H1 (cell line): Measurements from ENCODE around the gene KRT3. TPM values are rescaled to one million over a fixed set of nuclear protein-coding genes. Genes with fewer than 3 reads are reported as not detected.

Experiments
- CTCF ChIA-PET: fragments of 300-600 bp; sonication (Branson Sonifier 250); formaldehyde crosslinking; loops from one replicate; lab custom pipeline; 2021; ENCODE audit not compliant: partially characterized antibody; lab: Charles Lee
- POLR2A ChIA-PET: fragments of 300-600 bp; sonication (Branson Sonifier 250); formaldehyde crosslinking; loops from one replicate; lab custom pipeline; 2021; ENCODE audit warnings: inconsistent platforms; ENCODE audit not compliant: partially characterized antibody; lab: Charles Lee
- DNase-seq, 2 experiments: peaks; one replicate each; pipeline versions ENCODE4 v3.0.0 to v3.0.0-alpha.2; 2010 to 2022; ENCODE audit warnings: low spot score in 2 of 2, low read depth in 1 of 2, mixed read lengths in 1 of 2
- FAIRE-seq: peaks from 2 replicates; lab custom pipeline; 2011; peaks lifted over from hg19 to GRCh38; lab: Jason Lieb, UNC
- H2AFZ ChIP-seq: 2 replicates; pipeline ENCODE4 v1.8.1; 2012; ENCODE audit warnings: low read length, inconsistent platforms
- H2AK5ac ChIP-seq: 2 replicates; pipeline ENCODE4 v1.6.1; 2013; ENCODE audit warnings: low read depth, low read length
- H2BK120ac ChIP-seq: replicated peaks from 2 replicates; pipeline ENCODE3; 2013; ENCODE audit warnings: low read depth, low read length, inconsistent platforms
- H2BK12ac ChIP-seq: 2 replicates; pipeline ENCODE4 v1.6.1; 2013; ENCODE audit warnings: low read depth, low read length
- H2BK15ac ChIP-seq: 2 replicates; pipeline ENCODE4 v1.6.1; 2013; ENCODE audit warnings: low read length
- H2BK20ac ChIP-seq: 2 replicates; pipeline ENCODE4 v1.6.1; 2013; ENCODE audit warnings: low read length
- H2BK5ac ChIP-seq: 2 replicates; pipeline ENCODE4 v1.6.1; 2013; ENCODE audit warnings: low read depth, low read length
- H3K14ac ChIP-seq: 2 replicates; pipeline ENCODE4 v1.6.1; 2013; ENCODE audit warnings: inconsistent platforms; ENCODE audit not compliant: insufficient read length
- H3K18ac ChIP-seq: 2 replicates; pipeline ENCODE4 v1.6.1; 2013; ENCODE audit warnings: low read length; ENCODE audit errors: extremely low read depth
- H3K23ac ChIP-seq: 2 replicates; pipeline ENCODE4 v1.6.1; 2013; ENCODE audit warnings: inconsistent platforms; ENCODE audit not compliant: insufficient read length
- H3K23me2 ChIP-seq: 2 replicates; pipeline ENCODE4 v1.6.1; 2013; ENCODE audit warnings: low read depth, low read length
- H3K27ac ChIP-seq: 2 replicates; pipeline ENCODE4 v1.6.1; 2011; ENCODE audit warnings: low read depth, low read length, inconsistent platforms
- H3K27me3 ChIP-seq, 4 experiments: replicated peaks in 1 of 4; 1 replicate in 1 of 4; 2 replicates in 3 of 4; pipeline versions ENCODE4 v1.6.1 to v1.8.1; 2011 to 2013; ENCODE audit warnings: low read length in 3 of 4, mild to moderate bottlenecking in 3 of 4, inconsistent platforms in 2 of 4, mixed read lengths in 2 of 4, moderate library complexity in 1 of 4; ENCODE audit not compliant: control insufficient read depth in 3 of 4, insufficient read depth in 3 of 4; ENCODE audit errors: extremely low read depth in 1 of 4
- H3K36me3 ChIP-seq, 4 experiments: 2 replicates each; pipeline versions ENCODE4 v1.6.1 to v1.8.1; 2011 to 2013; ENCODE audit warnings: mild to moderate bottlenecking in 4 of 4, low read length in 3 of 4, moderate library complexity in 2 of 4, control low read depth in 1 of 4, inconsistent platforms in 1 of 4; ENCODE audit not compliant: insufficient read depth in 4 of 4, control insufficient read depth in 2 of 4
- H3K4ac ChIP-seq: replicated peaks from 2 replicates; pipeline ENCODE3; 2013; ENCODE audit warnings: low read length, low read depth, mixed read lengths, inconsistent platforms; ENCODE audit not compliant: insufficient read length
- H3K4me1 ChIP-seq, 4 experiments: replicated peaks in 1 of 4; 1 replicate in 1 of 4; 2 replicates in 3 of 4; pipeline versions ENCODE4 v1.6.1 to v1.8.1; 2011 to 2013; ENCODE audit warnings: low read length in 3 of 4, inconsistent platforms in 2 of 4, mixed read lengths in 1 of 4; ENCODE audit not compliant: insufficient read depth in 4 of 4, control insufficient read depth in 3 of 4
- H3K4me2 ChIP-seq, 2 experiments: 2 replicates each; pipeline versions ENCODE4 v1.6.1 to v1.8.1; 2011 to 2013; ENCODE audit warnings: low read depth in 2 of 2, low read length in 2 of 2, control low read depth in 1 of 2, inconsistent platforms in 1 of 2, mild to moderate bottlenecking in 1 of 2; ENCODE audit not compliant: insufficient read depth in 1 of 2
- H3K4me3 ChIP-seq, 4 experiments: fragments of 200-600, 300-600 bp in 1 of 4; sonication (generic), shearing (Covaris generic), sonication (Bioruptor Twin) in 1 of 4; 2 replicates each; pipeline versions ENCODE4 v1.5.1 to v1.8.1; 2011 to 2016; ENCODE audit warnings: low read length in 4 of 4, low read depth in 3 of 4, control low read depth in 2 of 4, inconsistent platforms in 2 of 4, mild to moderate bottlenecking in 2 of 4, mixed read lengths in 1 of 4, moderate library complexity in 1 of 4; ENCODE audit not compliant: insufficient read depth in 2 of 4; ENCODE audit errors: extremely low read depth in 1 of 4
- H3K56ac ChIP-seq: replicated peaks from 2 replicates; pipeline ENCODE3; 2013; ENCODE audit warnings: low read depth, mild to moderate bottlenecking, mixed read lengths, low read length, inconsistent platforms; ENCODE audit not compliant: insufficient read length
- H3K79me1 ChIP-seq: 2 replicates; pipeline ENCODE4 v1.6.1; 2013; ENCODE audit warnings: low read depth, low read length, control low read depth
- H3K79me2 ChIP-seq, 2 experiments: 2 replicates each; pipeline versions ENCODE4 v1.6.1 to v1.8.1; 2012 to 2013; ENCODE audit warnings: low read length in 2 of 2, mild to moderate bottlenecking in 2 of 2, inconsistent platforms in 1 of 2; ENCODE audit not compliant: insufficient read depth in 2 of 2, control insufficient read depth in 1 of 2
- H3K9ac ChIP-seq, 4 experiments: replicated peaks in 1 of 4; 1 replicate in 1 of 4; 2 replicates in 3 of 4; pipeline versions ENCODE4 v1.6.1 to v1.8.1; 2011 to 2013; ENCODE audit warnings: low read depth in 3 of 4, low read length in 3 of 4, control low read depth in 2 of 4, mild to moderate bottlenecking in 2 of 4, moderate library complexity in 2 of 4, inconsistent platforms in 1 of 4; ENCODE audit errors: extremely low read depth in 1 of 4
- H3K9me3 ChIP-seq, 2 experiments: 2 replicates each; pipeline versions ENCODE4 v1.6.1 to v1.8.1; 2012 to 2013; ENCODE audit warnings: mild to moderate bottlenecking in 2 of 2, moderate library complexity in 2 of 2, control low read depth in 1 of 2, inconsistent platforms in 1 of 2, low read depth in 1 of 2, low read length in 1 of 2, mixed read lengths in 1 of 2; ENCODE audit not compliant: insufficient read depth in 2 of 2
- H4K20me1 ChIP-seq, 2 experiments: replicated peaks in 1 of 2; 2 replicates each; pipeline versions ENCODE3 to v1.8.1; 2011 to 2013; ENCODE audit warnings: inconsistent platforms in 2 of 2, low read length in 2 of 2, mild to moderate bottlenecking in 1 of 2; ENCODE audit not compliant: insufficient read depth in 2 of 2, control insufficient read depth in 1 of 2
- H4K5ac ChIP-seq: 2 replicates; pipeline ENCODE4 v1.6.1; 2013; ENCODE audit warnings: low read length, low read depth, mixed read lengths, inconsistent platforms; ENCODE audit not compliant: insufficient read length
- H4K8ac ChIP-seq: 2 replicates; pipeline ENCODE4 v1.8.0; 2013; ENCODE audit warnings: mild to moderate bottlenecking, moderate library complexity, low read length, inconsistent platforms; ENCODE audit not compliant: insufficient read depth; ENCODE audit errors: extremely low read depth
- H4K91ac ChIP-seq: replicated peaks from 2 replicates; pipeline ENCODE3; 2013; ENCODE audit warnings: low read length, mixed read lengths, inconsistent platforms; ENCODE audit not compliant: insufficient read length
- BCL11A ChIP-seq, 2 experiments: IDR thresholded peaks; one replicate each; pipeline ENCODE4 v1.6.1; 2011; ENCODE audit warnings: low read depth in 2 of 2, low read length in 2 of 2, mild to moderate bottlenecking in 2 of 2
- GABPA ChIP-seq: IDR thresholded peaks from 2 replicates; pipeline ENCODE4 v1.6.1; 2011; ENCODE audit warnings: mild to moderate bottlenecking, low read length, moderate library complexity, borderline replicate concordance; ENCODE audit not compliant: insufficient read depth
- HDAC6 ChIP-seq: IDR thresholded peaks from one replicate; pipeline ENCODE4 v1.7.1; 2012; ENCODE audit warnings: low read depth, mild to moderate bottlenecking, inconsistent platforms, low read length, moderate library complexity
- JUN ChIP-seq: IDR thresholded peaks from 2 replicates; pipeline ENCODE4 v1.6.1; 2011; ENCODE audit warnings: low read depth, mild to moderate bottlenecking, improper control_type of control experiment, low read length
- JUND ChIP-seq: IDR thresholded peaks from 2 replicates; pipeline ENCODE4 v1.6.1; 2011; ENCODE audit warnings: mild to moderate bottlenecking, improper control_type of control experiment, low read length
- PHF8 ChIP-seq: fragments of 200-600 bp; sonication (generic); conservative IDR thresholded peaks from 2 replicates; pipeline ENCODE4 v1.7.1; 2012; ENCODE audit warnings: low read depth, mild to moderate bottlenecking, inconsistent platforms, low read length, moderate library complexity
- POLR2AphosphoS5 ChIP-seq: IDR thresholded peaks from 2 replicates; pipeline ENCODE4 v1.6.1; 2011; ENCODE audit warnings: low read depth, low read length
- RAD21 ChIP-seq, 2 experiments: IDR thresholded peaks in 1 of 2; conservative IDR thresholded peaks in 1 of 2; 2 replicates each; pipeline ENCODE4 v1.6.1; 2011; ENCODE audit warnings: low read depth in 2 of 2, low read length in 2 of 2, improper control_type of control experiment in 1 of 2, inconsistent platforms in 1 of 2, mild to moderate bottlenecking in 1 of 2, moderate library complexity in 1 of 2
- RBBP5 ChIP-seq: IDR thresholded peaks from 2 replicates; pipeline ENCODE4 v1.7.1; 2012; ENCODE audit warnings: low read depth, mild to moderate bottlenecking, inconsistent platforms, low read length, moderate library complexity, borderline replicate concordance
- RFX5 ChIP-seq: IDR thresholded peaks from 2 replicates; pipeline ENCODE4 v1.6.1; 2011; ENCODE audit warnings: low read depth, low read length, improper control_type of control experiment, borderline replicate concordance
- TAF1 ChIP-seq: IDR thresholded peaks from 2 replicates; pipeline ENCODE4 v1.6.1; 2011; ENCODE audit warnings: mild to moderate bottlenecking, low read depth, low read length
- TAF7 ChIP-seq: optimal IDR thresholded peaks from 2 replicates; pipeline ENCODE3; 2011; ENCODE audit warnings: low read depth, mild to moderate bottlenecking, inconsistent platforms, low read length, moderate library complexity, borderline replicate concordance
- TBP ChIP-seq: IDR thresholded peaks from 2 replicates; pipeline ENCODE4 v1.6.1; 2011; ENCODE audit warnings: low read depth, low read length, improper control_type of control experiment
- WGBS, 2 experiments: shearing (Covaris generic) in 1 of 2; methylation state at CpG; one replicate each; pipeline versions ENCODE4 v1.1.6 to v1.1.7; 2013 to 2015; ENCODE audit warnings: low lambda C conversion rate in 2 of 2, mixed read lengths in 2 of 2, inconsistent platforms in 1 of 2, low coverage in 1 of 2, missing lambda C conversion rate in 1 of 2; ENCODE audit not compliant: insufficient replicate concordance in 2 of 2, insufficient coverage in 1 of 2, insufficient read length in 1 of 2; ENCODE audit errors: extremely low coverage in 1 of 2, missing lambda C conversion rate in 1 of 2; 5-methylcytosine and 5-hydroxymethylcytosine counted together
- polyA plus RNA-seq, 7 experiments: library from polyadenylated mRNA; depleted of rRNA in 3 of 7; stranded (reverse) in 5 of 7; unstranded in 2 of 7; fragments of >200 nt in 5 of 7; fragments of 200-250 nt in 2 of 7; gene quantifications; 1 replicate in 5 of 7; 2 replicates in 1 of 7; 4 replicates in 1 of 7; pipeline versions ENCODE4 v1.2.1 to v1.2.3, GENCODE V29; 2011 to 2013; ENCODE audit warnings: missing spikeins in 2 of 7, mixed read lengths in 2 of 7
- total RNA-seq: library from RNA; stranded (reverse); fragmentation: NEBNext Ultra II Directional; extraction: Animal tissue kit (Norgen Biotek cat#: 25700); gene quantifications from 2 replicates; pipeline ENCODE4 v1.2.1, GENCODE V29; 2021
- TF ChIP-seq, protein P1 (sequence below): IDR thresholded peaks from 2 replicates; pipeline ENCODE4 v1.6.1; 2011; ENCODE audit warnings: low read depth, mild to moderate bottlenecking, low read length; ENCODE audit not compliant: insufficient read depth

KRT3 gene
- total and polyA plus RNA-seq, 2 of the 8 experiments (the other 6 are each of a cell fraction or from before 2014, with no cell fraction given), result not detected

- Histone ChIP-seq H2BK12ac (no peak overlapping the region), H3K27ac (no peak overlapping the region), H2BK120ac (no peak overlapping the region), H2AK5ac (no peak overlapping the region), H2BK20ac (no peak overlapping the region), H3K4ac (no peak overlapping the region), H3K36me3 (no peaks in the 10 kb centered on the region), H3K14ac (no peak overlapping the region), H4K91ac (no peak overlapping the region), H2BK5ac (no peak overlapping the region), H3K56ac (no peak overlapping the region), H3K27me3 (no peaks in the 10 kb centered on the region), H3K4me3 (no peak overlapping the region), H3K23me2 (no peaks in the 10 kb centered on the region), H4K20me1 (no peaks in the 10 kb centered on the region), H3K4me1 (no peaks in the 10 kb centered on the region), H2BK15ac (no peak overlapping the region), H3K9me3 (peaks cover 6 to 11% of the 10 kb centered on the region in 2 experiments; a peak in 2 of 4 replicates), H3K79me1 (no peaks in the 10 kb centered on the region), H2AFZ (no peak overlapping the region), H4K5ac (no peak overlapping the region), H3K4me2 (no peak overlapping the region), H4K8ac (no peak overlapping the region), H3K79me2 (no peaks in the 10 kb centered on the region), H3K18ac (no peak overlapping the region), H3K9ac (no peak overlapping the region), H3K23ac (no peak overlapping the region)
- FAIRE-seq (no peak), DNase-seq (no peak)
- WGBS, 2 experiments, result 91% methylated on average over 1 of the region's 1 CpG; no CpG with 5 or more reads in 1 of the 2 experiments
- ChIA-PET POLR2A (no interaction called here), CTCF (interaction anchor here (1.3 kb wide), 1 partner anchor 105 kb away, joined by 4 read pairs; no protein-coding TSS in a partner anchor)
- TF ChIP-seq JUND (no peak), RFX5 (no peak), PHF8 (no peak), HDAC6 (no peak), RAD21 (IDR thresholded peaks at IDR 0.05 in 1 of 2, conservative IDR thresholded peaks at IDR 0.05 in 1 of 2; ENCODE audit: low read depth in 2 of 2, low read length in 2 of 2) (no peak), RBBP5 (no peak), JUN (no peak), BCL11A (IDR thresholded peaks at IDR 0.05; ENCODE audit: low read depth in 2 of 2, low read length in 2 of 2) (no peak), TAF7 (no peak), POLR2AphosphoS5 (no peak), TAF1 (no peak), GABPA (no peak), TBP (no peak)
- TF ChIP-seq, protein P1, sequence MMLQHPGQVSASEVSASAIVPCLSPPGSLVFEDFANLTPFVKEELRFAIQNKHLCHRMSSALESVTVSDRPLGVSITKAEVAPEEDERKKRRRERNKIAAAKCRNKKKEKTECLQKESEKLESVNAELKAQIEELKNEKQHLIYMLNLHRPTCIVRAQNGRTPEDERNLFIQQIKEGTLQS, result no peak
Measured at GRCh38 chr12:52765702-52766101, 30.2 kb downstream of the KRT3 start.
